ENCODE results near the gene NT5C1B.

Gene NT5C1B

DNA sequence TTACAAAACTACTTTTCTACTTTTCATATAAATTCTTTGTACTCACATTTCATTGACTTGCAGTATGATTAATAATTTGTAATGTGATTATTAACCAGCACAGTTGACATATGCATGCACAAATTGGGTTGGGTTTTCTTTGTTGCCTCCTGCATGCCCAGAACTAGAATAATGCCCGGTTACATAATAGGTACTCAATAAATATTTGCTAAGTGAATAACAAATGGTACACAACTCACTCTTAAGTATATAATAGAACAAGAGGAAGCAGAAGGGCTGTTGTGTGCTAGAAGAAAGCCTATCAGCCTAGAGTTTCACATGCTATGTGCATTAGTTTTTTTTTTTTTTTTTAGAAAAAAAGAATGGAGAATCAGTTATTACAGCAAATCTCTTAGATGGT lies 38.2 kb downstream of the NT5C1B start:
- no peak for DNase-seq

GRCh38 chr2:18550433-18550832 lies 38.9 kb downstream of the NT5C1B start:
- no peak for DNase-seq

- no peak for DNase-seq
Observed at GRCh38 chr2:18549083-18549482, 40.3 kb downstream of the NT5C1B start.

DNA sequence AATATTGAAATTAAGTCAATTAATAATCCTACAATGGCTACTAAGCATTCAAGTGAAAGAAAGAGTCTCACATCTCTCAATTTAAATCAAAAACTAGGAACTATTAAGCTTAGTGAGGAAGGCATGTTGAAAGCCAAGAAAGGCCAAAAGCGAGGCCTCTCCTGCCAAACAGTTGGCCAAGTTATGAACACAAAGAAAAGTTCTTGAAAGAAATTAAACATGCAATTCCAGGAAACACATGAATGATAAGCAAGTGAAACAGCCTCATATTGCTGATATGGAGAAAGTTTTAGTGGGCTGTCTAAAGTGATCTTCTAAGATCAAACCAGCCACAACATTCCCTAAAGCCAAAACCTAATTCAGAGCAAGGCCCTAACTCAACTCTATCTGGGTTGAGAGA lies 40.7 kb downstream of the NT5C1B start:
- DNase-seq: no peak

DNA sequence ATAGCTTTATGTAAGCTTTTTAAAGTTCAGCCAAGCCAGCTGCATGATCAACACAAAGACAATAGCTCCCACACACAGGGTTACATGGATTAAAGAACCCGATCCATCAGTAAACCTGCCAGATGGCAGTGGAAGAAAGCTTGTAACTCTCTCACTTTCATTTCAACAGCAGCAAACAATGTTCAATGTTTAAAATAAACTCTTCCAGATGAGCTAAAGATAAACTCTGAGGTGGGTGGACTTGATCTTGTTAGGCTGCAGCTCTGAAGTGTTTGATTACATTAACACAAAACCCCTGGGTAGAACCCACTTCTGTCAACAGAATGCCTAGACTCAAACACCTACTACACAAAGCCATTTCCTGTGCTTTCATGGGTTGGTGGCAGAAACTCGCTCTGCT lies 42.8 kb downstream of the NT5C1B start:
- no peak for DNase-seq

DNA sequence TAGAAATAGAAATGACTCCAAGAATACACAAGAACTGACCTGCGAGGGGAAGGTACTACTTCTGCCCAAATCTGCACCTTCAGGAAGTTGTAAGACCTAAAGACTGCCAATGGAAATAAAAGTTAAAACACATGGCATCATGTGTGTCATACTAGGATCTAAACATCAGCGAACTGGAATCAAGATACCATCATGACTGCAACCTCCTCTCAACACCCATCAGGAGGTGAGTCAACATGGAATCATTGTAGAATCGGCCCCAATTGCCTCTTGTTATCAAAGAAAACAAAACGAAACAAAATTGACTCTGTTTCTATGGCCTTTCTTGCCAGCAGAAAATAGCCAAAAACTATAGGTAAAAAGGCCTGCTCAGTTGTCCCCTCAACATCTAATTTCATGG lies 44.0 kb downstream of the NT5C1B start:
- no peak for DNase-seq

DNA sequence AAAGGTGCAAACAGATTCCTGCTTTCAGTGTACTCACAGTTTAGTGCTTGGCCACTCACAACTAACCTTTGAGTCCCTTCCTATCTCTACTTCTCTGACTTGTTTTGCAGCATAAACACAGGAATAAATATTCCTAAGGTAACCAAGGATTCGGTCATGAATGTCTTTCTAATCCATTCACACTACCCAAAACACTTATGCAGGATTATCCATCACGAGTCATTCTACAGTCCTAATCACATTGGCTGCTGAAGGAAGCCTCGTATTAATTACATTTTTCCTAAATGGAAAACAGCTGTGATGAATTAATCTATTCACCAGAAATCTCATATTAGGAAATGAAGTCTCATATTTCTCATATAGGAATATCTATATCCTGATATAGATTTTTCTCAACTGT lies 45.2 kb downstream of the NT5C1B start:
- DNase-seq: no peak

DNA sequence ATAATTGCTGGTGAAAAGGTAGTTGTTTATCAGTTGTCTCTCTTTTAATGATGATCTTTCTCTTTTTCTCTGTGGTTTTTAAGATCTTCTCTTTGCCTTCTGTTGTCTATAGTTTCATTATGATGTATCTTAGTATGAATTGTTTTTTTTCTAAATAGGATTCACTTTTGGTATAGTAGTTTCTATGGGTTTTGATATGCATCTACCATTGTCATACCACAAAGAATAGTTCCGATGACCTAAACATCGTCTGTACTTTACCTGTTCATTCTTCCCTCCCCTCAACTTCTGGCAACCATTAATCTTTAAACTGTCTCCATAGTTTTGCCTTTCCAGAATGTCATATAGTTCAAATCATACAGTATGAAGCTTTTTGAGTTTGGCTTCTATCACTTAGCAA lies 48.5 kb downstream of the NT5C1B start:
- DNase-seq: no peak

DNA sequence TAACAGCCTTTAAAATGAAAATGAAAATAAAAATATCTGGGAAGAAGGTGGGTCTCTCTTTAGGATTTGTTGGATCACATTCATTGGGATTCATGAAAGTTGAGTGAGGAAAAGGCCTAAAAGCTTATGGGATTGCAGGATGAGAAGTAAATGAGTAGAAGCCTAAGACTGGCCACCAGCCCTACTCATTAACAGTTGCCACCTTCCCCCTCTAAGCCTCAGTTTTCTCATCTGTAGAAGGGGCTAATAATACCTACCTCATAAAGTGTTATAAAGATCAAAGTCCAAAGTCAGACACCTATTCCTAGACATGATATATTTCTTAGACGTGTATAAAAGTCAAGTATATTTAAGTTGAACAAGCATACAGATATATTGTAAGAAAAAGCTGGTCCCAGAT lies 52.7 kb downstream of the NT5C1B start:
- no peak for DNase-seq

GRCh38 chr2:18536100-18536499 lies 53.3 kb downstream of the NT5C1B start:
- DNase-seq: no peak

- DNase-seq: no peak
Observed at GRCh38 chr2:18531194-18531593, 58.2 kb downstream of the NT5C1B start.

- DNase-seq: no peak
Observed at GRCh38 chr2:18527822-18528221, 61.5 kb downstream of the NT5C1B start.

- DNase-seq: no peak
Observed at GRCh38 chr2:18527326-18527725, 62.0 kb downstream of the NT5C1B start.

GRCh38 chr2:18526429-18526828 lies 62.9 kb downstream of the NT5C1B start:
- DNase-seq: no peak

DNA sequence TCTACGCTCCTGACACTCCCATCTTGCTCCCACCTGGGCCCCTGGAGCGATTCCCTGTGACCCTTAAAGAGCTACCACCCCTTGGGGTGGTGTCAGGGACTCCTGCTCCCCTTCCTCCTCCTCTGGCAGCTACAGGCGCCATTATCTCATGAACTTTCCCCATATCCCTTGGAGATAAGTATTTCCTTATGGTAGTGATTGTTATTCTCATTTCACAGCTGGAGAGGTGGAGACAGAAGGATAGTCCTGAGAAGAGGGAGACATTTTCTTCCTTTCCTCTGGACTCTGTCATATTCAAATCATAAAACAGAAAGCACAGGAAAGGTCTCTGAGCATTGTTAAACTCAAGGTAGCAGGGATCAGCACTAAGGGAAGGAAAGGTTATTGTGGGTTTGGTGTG lies 63.5 kb downstream of the NT5C1B start:
- no peak for DNase-seq

DNA sequence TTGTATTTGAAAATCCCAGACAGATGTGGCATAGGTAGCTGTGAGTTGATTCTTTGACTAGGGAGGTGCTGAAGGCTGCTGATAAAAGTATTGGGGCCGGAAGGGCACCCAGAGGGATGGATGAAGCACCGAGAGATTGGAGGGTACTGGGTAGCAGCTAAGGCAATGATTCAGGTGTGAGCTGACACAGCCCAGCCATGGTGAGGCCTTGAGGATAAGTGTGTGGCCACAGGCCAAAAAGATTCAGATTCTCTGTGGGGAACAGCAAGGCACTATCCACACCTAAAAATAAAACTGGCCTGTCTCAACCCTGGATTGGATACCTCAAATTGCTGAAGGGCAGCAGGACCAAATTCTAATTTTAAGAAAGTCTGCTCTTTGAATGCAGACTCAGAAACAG lies 64.1 kb downstream of the NT5C1B start:
- DNase-seq: no peak

- no peak for DNase-seq
Observed at GRCh38 chr2:18522484-18523146, 66.8 kb downstream of the NT5C1B start.

- peak in 53 of 56 donors; percentile 3 to 89 (median 55) for DNase-seq
Observed at GRCh38 chr2:18520451-18521425, 68.6 kb downstream of the NT5C1B start.

GRCh38 chr2:18519914-18520450 lies 69.4 kb downstream of the NT5C1B start:
- no peak for DNase-seq

DNA sequence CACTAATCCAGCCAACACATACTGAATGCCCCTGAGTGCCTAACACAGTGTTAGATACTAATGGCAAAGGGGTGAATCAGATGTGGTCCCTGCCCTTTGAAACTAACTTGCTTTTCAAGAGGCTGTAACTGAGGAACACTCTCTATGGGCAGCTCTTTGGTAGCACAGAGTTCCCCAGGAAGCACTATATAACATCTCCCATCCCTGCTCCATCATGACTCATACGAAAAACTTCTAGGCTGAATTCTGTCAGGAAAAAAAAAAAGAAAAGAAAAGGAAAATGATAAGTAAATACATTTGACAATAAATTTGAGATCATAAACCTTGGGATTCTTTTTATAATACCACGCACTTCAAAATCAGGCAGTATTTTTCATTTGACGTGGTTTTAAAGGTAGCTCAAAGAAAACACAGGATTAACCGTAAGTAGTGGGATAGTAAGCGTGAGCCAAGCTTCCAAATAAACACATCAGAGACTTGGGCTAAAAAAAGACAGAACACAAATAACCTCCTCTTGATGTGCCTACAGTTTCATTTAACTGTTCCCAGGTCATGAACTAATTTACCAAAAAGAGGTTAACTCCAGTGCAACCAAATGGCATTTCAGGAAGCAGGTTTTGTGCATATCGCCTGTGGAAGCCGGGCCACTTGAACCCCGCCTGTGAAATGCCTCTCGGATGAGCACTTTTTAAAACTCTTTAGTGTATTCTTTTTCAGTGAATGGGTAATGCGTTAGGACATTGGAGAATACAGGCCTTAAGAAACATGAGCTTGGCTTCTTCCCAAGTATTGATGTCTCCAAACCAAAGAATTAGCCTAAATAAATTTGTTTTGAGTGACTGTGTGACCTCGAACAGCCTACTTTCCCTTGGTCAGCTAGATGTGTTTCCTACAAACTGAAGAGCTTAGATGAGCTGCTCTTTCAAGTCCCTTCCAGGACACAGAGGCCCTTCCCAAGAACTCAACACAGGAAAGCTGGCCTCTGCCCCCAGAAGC lies 71.0 kb downstream of the NT5C1B start:
- no peak for DNase-seq

DNA sequence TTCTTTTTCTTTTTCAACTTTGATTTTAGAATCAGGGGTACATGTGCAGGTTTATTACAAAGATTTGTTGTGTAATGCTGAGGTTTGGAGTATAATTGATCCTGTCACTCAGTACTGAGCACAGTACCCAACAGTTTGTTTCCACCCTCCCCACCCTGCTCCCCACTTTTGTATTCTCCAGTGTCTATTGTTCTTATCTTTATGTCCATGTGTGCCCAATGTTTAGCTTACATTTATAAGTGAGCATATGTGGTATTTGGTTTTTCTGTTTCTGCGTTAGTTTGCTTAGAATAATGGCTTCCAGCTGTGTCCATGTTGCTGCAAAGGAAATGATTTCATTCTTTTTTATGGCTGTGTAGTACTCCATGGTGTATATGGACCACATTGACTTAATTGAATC lies 72.0 kb downstream of the NT5C1B start:
- no peak for DNase-seq

All from nucleus accumbens (tissue), 56 donors.